OCI-LY3 (cell line): ENCODE measurements around the gene APOL6.

Experiments
- EZH2phosphoT487 ChIP-seq: fragments of 200-600 bp; shearing (Covaris generic); IDR thresholded peaks from 2 replicates; pipeline ENCODE4 v1.6.1; 2018; ENCODE audit warnings: antibody characterized with exemption, mixed run types, low read depth
- TF ChIP-seq, protein P1 (sequence below): fragments of 200-600, 300-600 bp; sonication (generic); IDR thresholded peaks from 2 replicates; pipeline ENCODE4 v1.5.1; 2014; ENCODE audit warnings: antibody characterized with exemption, low read length, low read depth

DNA sequence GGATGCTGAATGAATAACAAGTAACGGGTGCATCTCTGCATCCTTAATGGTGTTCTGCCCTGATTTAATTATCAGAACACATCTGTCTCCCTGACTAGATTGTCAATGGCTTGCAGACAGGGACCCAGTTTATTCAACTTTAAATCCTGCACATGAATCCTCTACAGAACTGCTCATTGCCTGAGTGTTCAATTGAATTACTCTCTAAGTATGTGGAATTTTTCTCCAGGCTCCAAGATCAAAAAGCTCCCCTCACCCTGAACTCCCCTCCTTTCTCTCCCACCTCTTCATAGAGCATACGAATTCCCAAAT, 42.9 kb upstream of the APOL6 start:
- TF ChIP-seq, protein P1, sequence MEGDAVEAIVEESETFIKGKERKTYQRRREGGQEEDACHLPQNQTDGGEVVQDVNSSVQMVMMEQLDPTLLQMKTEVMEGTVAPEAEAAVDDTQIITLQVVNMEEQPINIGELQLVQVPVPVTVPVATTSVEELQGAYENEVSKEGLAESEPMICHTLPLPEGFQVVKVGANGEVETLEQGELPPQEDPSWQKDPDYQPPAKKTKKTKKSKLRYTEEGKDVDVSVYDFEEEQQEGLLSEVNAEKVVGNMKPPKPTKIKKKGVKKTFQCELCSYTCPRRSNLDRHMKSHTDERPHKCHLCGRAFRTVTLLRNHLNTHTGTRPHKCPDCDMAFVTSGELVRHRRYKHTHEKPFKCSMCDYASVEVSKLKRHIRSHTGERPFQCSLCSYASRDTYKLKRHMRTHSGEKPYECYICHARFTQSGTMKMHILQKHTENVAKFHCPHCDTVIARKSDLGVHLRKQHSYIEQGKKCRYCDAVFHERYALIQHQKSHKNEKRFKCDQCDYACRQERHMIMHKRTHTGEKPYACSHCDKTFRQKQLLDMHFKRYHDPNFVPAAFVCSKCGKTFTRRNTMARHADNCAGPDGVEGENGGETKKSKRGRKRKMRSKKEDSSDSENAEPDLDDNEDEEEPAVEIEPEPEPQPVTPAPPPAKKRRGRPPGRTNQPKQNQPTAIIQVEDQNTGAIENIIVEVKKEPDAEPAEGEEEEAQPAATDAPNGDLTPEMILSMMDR = no peak
- no peak for TF ChIP-seq EZH2phosphoT487
